Liver (tissue), 9 donors: ENCODE data around the gene KCTD6. TPM values are rescaled to one million over a fixed set of nuclear protein-coding genes. Genes with fewer than 3 reads are reported as not detected.
A peak's percentile ranks its signal among the peaks of the same experiment; 100 is the strongest.

Experiments used
- DNase-seq: peaks from one replicate; pipeline ENCODE4 v3.0.0-alpha.2; 2017; ENCODE audit warnings: low spot score
- H3K27ac ChIP-seq, 2 donors: one replicate each; pipeline ENCODE4 v1.7.0; 2013; ENCODE audit warnings: inconsistent platforms in 2 of 2, low read length in 2 of 2, control low read depth in 1 of 2, low read depth in 1 of 2, mild to moderate bottlenecking in 1 of 2
- H3K27me3 ChIP-seq, 4 donors: one replicate each; pipeline versions ENCODE4 v1.6.1 to v1.7.0; 2013; ENCODE audit warnings: low read length in 3 of 4, inconsistent platforms in 1 of 4, mild to moderate bottlenecking in 1 of 4, moderate library complexity in 1 of 4; ENCODE audit not compliant: control insufficient read depth in 4 of 4, insufficient read depth in 4 of 4
- H3K36me3 ChIP-seq, 4 donors: one replicate each; pipeline versions ENCODE4 v1.6.1 to v1.7.0; 2013; ENCODE audit warnings: low read length in 3 of 4, mild to moderate bottlenecking in 3 of 4, low read depth in 1 of 4, moderate library complexity in 1 of 4; ENCODE audit not compliant: control insufficient read depth in 4 of 4, insufficient read depth in 3 of 4
- H3K4me1 ChIP-seq, 4 donors: one replicate each; pipeline versions ENCODE4 v1.6.1 to v1.7.0; 2013; ENCODE audit warnings: low read length in 3 of 4, mild to moderate bottlenecking in 3 of 4, moderate library complexity in 1 of 4; ENCODE audit not compliant: control insufficient read depth in 4 of 4, insufficient read depth in 4 of 4
- H3K4me3 ChIP-seq, 3 donors: one replicate each; pipeline versions ENCODE4 v1.6.1 to v1.7.0; 2013; ENCODE audit warnings: low read length in 3 of 3, control low read depth in 1 of 3, low read depth in 1 of 3, mild to moderate bottlenecking in 1 of 3
- H3K9ac ChIP-seq, 2 donors: one replicate each; pipeline ENCODE4 v1.7.0; 2013; ENCODE audit warnings: low read length in 2 of 2, mild to moderate bottlenecking in 2 of 2, moderate library complexity in 2 of 2, control low read depth in 1 of 2, low read depth in 1 of 2
- H3K9me3 ChIP-seq, 4 donors: one replicate each; pipeline versions ENCODE4 v1.6.1 to v1.7.0; 2013; ENCODE audit warnings: low read length in 3 of 4; ENCODE audit not compliant: control insufficient read depth in 4 of 4
- FOXA2 ChIP-seq: IDR thresholded peaks from 2 replicates; pipeline ENCODE4 v1.6.1; 2016; ENCODE audit warnings: antibody characterized with exemption
- GABPA ChIP-seq, 2 donors: IDR thresholded peaks in 1 of 2; conservative IDR thresholded peaks in 1 of 2; 2 replicates each; pipeline ENCODE4 v1.6.1; 2016; ENCODE audit warnings: antibody characterized with exemption in 2 of 2, mild to moderate bottlenecking in 1 of 2, moderate library complexity in 1 of 2
- HNF4A ChIP-seq, 2 donors: conservative IDR thresholded peaks; 2 replicates each; pipeline ENCODE4 v1.6.1; 2016; ENCODE audit warnings: antibody characterized with exemption in 2 of 2, mild to moderate bottlenecking in 2 of 2
- NR2F2 ChIP-seq: IDR thresholded peaks from 2 replicates; pipeline ENCODE4 v1.6.1; 2016; ENCODE audit warnings: antibody characterized with exemption
- RAD21 ChIP-seq, 2 donors: IDR thresholded peaks; 2 replicates each; pipeline ENCODE4 v1.6.1; 2016; ENCODE audit warnings: antibody characterized with exemption in 2 of 2, mild to moderate bottlenecking in 2 of 2
- RXRA ChIP-seq, 2 donors: IDR thresholded peaks; 2 replicates each; pipeline ENCODE4 v1.6.1; 2017 to 2018; ENCODE audit warnings: antibody characterized with exemption in 2 of 2, mild to moderate bottlenecking in 1 of 2
- SP1 ChIP-seq: IDR thresholded peaks from 2 replicates; pipeline ENCODE4 v1.6.1; 2018; ENCODE audit warnings: antibody characterized with exemption, mild to moderate bottlenecking
- TAF1 ChIP-seq: conservative IDR thresholded peaks from 2 replicates; pipeline ENCODE4 v1.6.1; 2016; ENCODE audit warnings: antibody characterized with exemption, mild to moderate bottlenecking
- YY1 ChIP-seq: IDR thresholded peaks from 2 replicates; pipeline ENCODE4 v1.6.1; 2016; ENCODE audit warnings: antibody characterized with exemption, mild to moderate bottlenecking
- WGBS: extraction: QIAGEN DNeasy Blood & Tissue Kit; methylation state at CpG from one replicate; pipeline ENCODE4 v1.1.7; 2013; 5-methylcytosine and 5-hydroxymethylcytosine counted together
- polyA plus RNA-seq, 2 donors: library from polyadenylated mRNA; stranded (reverse) in 1 of 2; unstranded in 1 of 2; fragments of 200-250 nt in 1 of 2; fragments of >200 nt in 1 of 2; fragmentation: Nextera tagmentation in 1 of 2; extraction: Ambion mirVana in 1 of 2; gene quantifications; one replicate each; pipeline versions ENCODE4 v1.2.1 to v1.2.3, GENCODE V29; 2013 to 2015
- total RNA-seq, 2 donors: library from RNA; depleted of rRNA; stranded (reverse); fragments of >200 nt; gene quantifications; one replicate each; pipeline ENCODE4 v1.2.3, GENCODE V29; 2014
- TF ChIP-seq, protein P1 (sequence below): IDR thresholded peaks from 2 replicates; pipeline ENCODE4 v1.6.1; 2016; ENCODE audit warnings: antibody characterized with exemption
- TF ChIP-seq, protein P2 (sequence below): IDR thresholded peaks from 2 replicates; pipeline ENCODE4 v1.6.1; 2016; ENCODE audit warnings: antibody characterized with exemption, mild to moderate bottlenecking
- TF ChIP-seq, protein P3 (sequence below): IDR thresholded peaks from 2 replicates; pipeline ENCODE4 v1.6.1; 2016; ENCODE audit warnings: antibody characterized with exemption
- TF ChIP-seq, protein P4 (sequence below): fragments of 150-350 bp; IDR thresholded peaks from 2 replicates; pipeline ENCODE4 v1.5.1; 2017; ENCODE audit warnings: improper control_type of control experiment, low read depth, low read length; ENCODE audit not compliant: missing input control
- donor health status: healthy.
- donor health status: healthy.
- donor health status: healthy.
- donor health status: healthy.
- donor health status: healthy.

The KCTD6 gene
- total and polyA plus RNA-seq, 4 donors = 6.5 to 13.8 (median 10.4) TPM

DNA sequence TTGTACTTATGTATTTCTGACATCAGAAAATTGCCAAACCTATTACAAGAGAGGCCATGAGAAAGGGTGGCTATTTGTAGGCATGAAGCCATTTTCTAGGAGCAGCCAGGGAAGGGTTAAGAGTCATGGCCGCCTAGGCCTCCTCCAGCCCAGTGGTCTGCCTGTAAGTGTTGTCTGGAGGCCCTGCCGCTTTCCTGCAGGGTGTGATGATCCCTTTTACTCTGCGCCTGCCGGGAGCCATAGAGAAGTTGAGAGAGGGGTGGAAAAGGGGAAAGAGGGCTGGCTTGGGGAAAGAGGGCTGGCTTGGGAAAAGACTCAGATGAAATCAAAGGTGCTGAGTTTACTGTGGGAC lies 29.1 kb upstream of the KCTD6 start:
- TF ChIP-seq RXRA (IDR thresholded peaks at IDR 0.05) (no peak), HNF4A (conservative IDR thresholded peaks at IDR 0.05) (no peak), GABPA (IDR thresholded peaks at IDR 0.05 in 1 of 2, conservative IDR thresholded peaks at IDR 0.05 in 1 of 2) (no peak), RAD21 (IDR thresholded peaks at IDR 0.05) (no peak)
- TF ChIP-seq, protein P1, sequence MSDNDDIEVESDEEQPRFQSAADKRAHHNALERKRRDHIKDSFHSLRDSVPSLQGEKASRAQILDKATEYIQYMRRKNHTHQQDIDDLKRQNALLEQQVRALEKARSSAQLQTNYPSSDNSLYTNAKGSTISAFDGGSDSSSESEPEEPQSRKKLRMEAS = no peak
- TF ChIP-seq, protein P2, sequence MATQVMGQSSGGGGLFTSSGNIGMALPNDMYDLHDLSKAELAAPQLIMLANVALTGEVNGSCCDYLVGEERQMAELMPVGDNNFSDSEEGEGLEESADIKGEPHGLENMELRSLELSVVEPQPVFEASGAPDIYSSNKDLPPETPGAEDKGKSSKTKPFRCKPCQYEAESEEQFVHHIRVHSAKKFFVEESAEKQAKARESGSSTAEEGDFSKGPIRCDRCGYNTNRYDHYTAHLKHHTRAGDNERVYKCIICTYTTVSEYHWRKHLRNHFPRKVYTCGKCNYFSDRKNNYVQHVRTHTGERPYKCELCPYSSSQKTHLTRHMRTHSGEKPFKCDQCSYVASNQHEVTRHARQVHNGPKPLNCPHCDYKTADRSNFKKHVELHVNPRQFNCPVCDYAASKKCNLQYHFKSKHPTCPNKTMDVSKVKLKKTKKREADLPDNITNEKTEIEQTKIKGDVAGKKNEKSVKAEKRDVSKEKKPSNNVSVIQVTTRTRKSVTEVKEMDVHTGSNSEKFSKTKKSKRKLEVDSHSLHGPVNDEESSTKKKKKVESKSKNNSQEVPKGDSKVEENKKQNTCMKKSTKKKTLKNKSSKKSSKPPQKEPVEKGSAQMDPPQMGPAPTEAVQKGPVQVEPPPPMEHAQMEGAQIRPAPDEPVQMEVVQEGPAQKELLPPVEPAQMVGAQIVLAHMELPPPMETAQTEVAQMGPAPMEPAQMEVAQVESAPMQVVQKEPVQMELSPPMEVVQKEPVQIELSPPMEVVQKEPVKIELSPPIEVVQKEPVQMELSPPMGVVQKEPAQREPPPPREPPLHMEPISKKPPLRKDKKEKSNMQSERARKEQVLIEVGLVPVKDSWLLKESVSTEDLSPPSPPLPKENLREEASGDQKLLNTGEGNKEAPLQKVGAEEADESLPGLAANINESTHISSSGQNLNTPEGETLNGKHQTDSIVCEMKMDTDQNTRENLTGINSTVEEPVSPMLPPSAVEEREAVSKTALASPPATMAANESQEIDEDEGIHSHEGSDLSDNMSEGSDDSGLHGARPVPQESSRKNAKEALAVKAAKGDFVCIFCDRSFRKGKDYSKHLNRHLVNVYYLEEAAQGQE = no peak
- TF ChIP-seq, protein P3, sequence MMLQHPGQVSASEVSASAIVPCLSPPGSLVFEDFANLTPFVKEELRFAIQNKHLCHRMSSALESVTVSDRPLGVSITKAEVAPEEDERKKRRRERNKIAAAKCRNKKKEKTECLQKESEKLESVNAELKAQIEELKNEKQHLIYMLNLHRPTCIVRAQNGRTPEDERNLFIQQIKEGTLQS = no peak
- no peak overlapping the region for H3K4me3 ChIP-seq
- H3K4me1 ChIP-seq = peaks cover 0 to 14% (median 11%) of the 10 kb centered on the region in 4 donors
- WGBS = 74% methylated on average over 4 of the region's 4 CpGs
- no peaks in the 10 kb centered on the region for H3K36me3 ChIP-seq
- no peak overlapping the region for H3K27ac ChIP-seq
- no peaks in the 10 kb centered on the region for H3K27me3 ChIP-seq
- H3K9me3 ChIP-seq = no peaks in the 10 kb centered on the region
- H3K9ac ChIP-seq = peak overlapping the region in 1 of 2 donors; percentile 55
- no peak for DNase-seq

DNA sequence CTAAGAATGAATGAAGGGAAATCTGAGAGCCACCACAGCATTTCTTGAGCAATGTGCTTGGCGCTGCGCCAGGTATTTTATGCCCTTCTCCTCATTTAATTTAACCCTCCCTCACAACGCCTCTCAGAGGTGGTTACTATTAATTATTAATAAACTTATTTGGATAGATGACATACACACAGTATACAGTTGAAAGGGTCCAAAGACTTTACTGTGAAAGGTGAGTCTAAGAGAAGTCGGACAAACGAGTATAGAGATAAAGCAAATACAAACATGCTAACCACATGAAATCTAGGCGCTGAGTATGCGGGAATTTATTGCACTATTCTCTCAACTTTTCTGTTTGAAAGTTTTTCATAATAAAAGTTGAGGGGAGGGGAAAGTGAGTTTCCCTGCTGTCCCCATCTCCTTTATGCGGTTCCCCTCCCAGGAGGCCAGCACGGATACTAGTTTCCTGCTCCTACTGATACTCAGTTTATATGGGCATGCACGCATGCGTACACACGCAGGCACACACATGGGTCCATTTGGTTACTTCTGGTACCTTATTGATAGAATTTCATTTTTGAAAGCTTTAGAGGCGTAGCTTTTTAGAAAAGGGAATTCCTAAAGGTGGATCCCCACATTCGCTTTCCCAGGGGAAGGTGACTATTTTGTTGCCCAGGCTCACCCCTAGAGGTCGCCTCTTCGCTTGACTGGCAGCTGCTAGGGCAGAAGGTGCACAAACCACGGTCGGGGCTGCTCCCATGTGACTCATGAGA lies 28.5 kb upstream of the KCTD6 start:
- peak; percentile 15 for TF ChIP-seq SP1
- TF ChIP-seq NR2F2 = peak; percentile 44
- no peak for TF ChIP-seq GABPA (IDR thresholded peaks at IDR 0.05 in 1 of 2, conservative IDR thresholded peaks at IDR 0.05 in 1 of 2)
- TF ChIP-seq, protein P4, sequence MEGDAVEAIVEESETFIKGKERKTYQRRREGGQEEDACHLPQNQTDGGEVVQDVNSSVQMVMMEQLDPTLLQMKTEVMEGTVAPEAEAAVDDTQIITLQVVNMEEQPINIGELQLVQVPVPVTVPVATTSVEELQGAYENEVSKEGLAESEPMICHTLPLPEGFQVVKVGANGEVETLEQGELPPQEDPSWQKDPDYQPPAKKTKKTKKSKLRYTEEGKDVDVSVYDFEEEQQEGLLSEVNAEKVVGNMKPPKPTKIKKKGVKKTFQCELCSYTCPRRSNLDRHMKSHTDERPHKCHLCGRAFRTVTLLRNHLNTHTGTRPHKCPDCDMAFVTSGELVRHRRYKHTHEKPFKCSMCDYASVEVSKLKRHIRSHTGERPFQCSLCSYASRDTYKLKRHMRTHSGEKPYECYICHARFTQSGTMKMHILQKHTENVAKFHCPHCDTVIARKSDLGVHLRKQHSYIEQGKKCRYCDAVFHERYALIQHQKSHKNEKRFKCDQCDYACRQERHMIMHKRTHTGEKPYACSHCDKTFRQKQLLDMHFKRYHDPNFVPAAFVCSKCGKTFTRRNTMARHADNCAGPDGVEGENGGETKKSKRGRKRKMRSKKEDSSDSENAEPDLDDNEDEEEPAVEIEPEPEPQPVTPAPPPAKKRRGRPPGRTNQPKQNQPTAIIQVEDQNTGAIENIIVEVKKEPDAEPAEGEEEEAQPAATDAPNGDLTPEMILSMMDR = peak; percentile 80
- TF ChIP-seq YY1 = peak; percentile 16
- peak in 1 of 2 donors; percentile 39 for TF ChIP-seq RXRA (IDR thresholded peaks at IDR 0.05)
- peak; percentile 88 to 90 for TF ChIP-seq RAD21 (IDR thresholded peaks at IDR 0.05)
- TF ChIP-seq HNF4A (conservative IDR thresholded peaks at IDR 0.05) = peak in 1 of 2 donors; percentile 25
- TF ChIP-seq, protein P1 = peak; percentile 16
- no peak for TF ChIP-seq TAF1
- TF ChIP-seq FOXA2 = no peak
- Histone ChIP-seq H3K36me3 (no peaks in the 10 kb centered on the region), H3K4me3 (peak overlapping the region; percentile 32 to 41 (median 38)), H3K9me3 (no peaks in the 10 kb centered on the region), H3K27me3 (no peaks in the 10 kb centered on the region), H3K9ac (peak overlapping the region; percentile 55 to 66), H3K27ac (peak overlapping the region; percentile 51 to 72), H3K4me1 (peaks cover 0 to 14% (median 11%) of the 10 kb centered on the region in 4 donors)
- WGBS = 9% methylated on average over 18 of the region's 18 CpGs
- peak; percentile 66 for DNase-seq
